Neutrophil (primary cell): Measurements from ENCODE around the gene TNNT2.

Experiments
- H3K27ac ChIP-seq: fragments of 200-600 bp; sonication (generic); 2 replicates; pipeline ENCODE4 v1.5.1; 2016; ENCODE audit warnings: mild to moderate bottlenecking, moderate library complexity
- H3K27me3 ChIP-seq: fragments of 200-600 bp; sonication (generic); 2 replicates; pipeline ENCODE4 v1.6.0; 2016; ENCODE audit warnings: mild to moderate bottlenecking
- H3K36me3 ChIP-seq: fragments of 200-600 bp; sonication (generic); 2 replicates; pipeline ENCODE4 v1.5.1; 2017
- H3K4me1 ChIP-seq, 2 experiments: fragments of 200-600 bp in 1 of 2; sonication (generic) in 1 of 2; 1 replicate in 1 of 2; 2 replicates in 1 of 2; pipeline versions ENCODE4 v1.5.1 to v1.6.1; 2013 to 2016; ENCODE audit warnings: low read depth in 1 of 2, low read length in 1 of 2, mild to moderate bottlenecking in 1 of 2, moderate library complexity in 1 of 2; ENCODE audit not compliant: control insufficient read depth in 1 of 2, insufficient read depth in 1 of 2
- H3K4me3 ChIP-seq, 2 experiments: fragments of 200-600 bp in 1 of 2; sonication (generic) in 1 of 2; 1 replicate in 1 of 2; 2 replicates in 1 of 2; pipeline ENCODE4 v1.5.1; 2013 to 2016; ENCODE audit warnings: low read depth in 1 of 2, low read length in 1 of 2, mild to moderate bottlenecking in 1 of 2, moderate library complexity in 1 of 2
- H3K9me3 ChIP-seq: fragments of 200-600 bp; sonication (generic); 2 replicates; pipeline ENCODE4 v1.5.1; 2016
- CTCF ChIP-seq: fragments of 200-600 bp; sonication (generic); IDR thresholded peaks from 2 replicates; pipeline ENCODE4 v1.5.1; 2016; ENCODE audit warnings: antibody characterized with exemption

TNNT2 gene

DNA sequence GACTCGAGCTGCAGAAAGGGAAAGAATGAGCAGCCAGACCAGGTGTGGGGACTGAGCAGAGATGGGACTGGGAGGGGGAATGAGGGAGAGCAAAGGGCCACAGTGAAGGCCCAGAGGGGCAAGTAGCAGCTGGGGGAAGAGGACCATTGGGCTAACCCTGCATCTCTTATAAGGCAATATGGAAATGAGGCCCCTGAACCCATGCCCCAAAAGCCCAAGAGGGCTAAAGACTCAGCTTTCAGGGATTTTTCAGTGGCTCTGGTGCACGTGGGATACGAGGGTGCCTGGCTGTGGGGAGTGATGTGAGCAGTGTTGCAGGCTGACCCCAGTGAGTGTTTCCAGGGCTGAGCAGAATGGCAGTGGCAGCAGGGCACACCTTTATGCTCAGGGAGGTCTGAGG lies 44.5 kb upstream of the TNNT2 start:
- no peaks in the 10 kb centered on the region for H3K4me1 ChIP-seq
- no peaks in the 10 kb centered on the region for H3K36me3 ChIP-seq
- peaks cover 11% of the 10 kb centered on the region for H3K27me3 ChIP-seq
- H3K27ac ChIP-seq, result no peak overlapping the region
- no peak for TF ChIP-seq CTCF
- no peak overlapping the region for H3K4me3 ChIP-seq
- no peaks in the 10 kb centered on the region for H3K9me3 ChIP-seq

DNA sequence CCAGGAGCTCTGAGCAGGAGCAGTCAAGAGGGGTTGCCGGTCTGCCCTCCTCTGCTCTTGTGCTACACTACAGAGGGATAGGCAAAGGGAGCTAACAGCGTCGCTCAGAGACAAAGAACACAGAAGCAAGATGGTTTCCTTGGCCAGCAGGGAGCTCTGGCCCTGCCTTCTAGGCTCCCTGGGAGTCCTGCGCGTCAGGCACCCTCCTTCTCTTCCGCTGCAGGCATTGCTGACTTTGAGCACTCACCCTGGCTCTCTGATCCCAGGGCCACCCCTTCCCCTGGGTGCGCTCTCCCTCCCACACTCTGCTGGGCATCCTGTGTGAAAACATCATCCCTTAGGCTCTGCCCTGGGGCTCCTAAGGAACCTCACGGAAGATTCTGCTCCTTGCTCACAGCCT lies 43.6 kb upstream of the TNNT2 start:
- Histone ChIP-seq H3K27me3 (peaks cover 14% of the 10 kb centered on the region), H3K4me3 (no peak overlapping the region), H3K9me3 (no peaks in the 10 kb centered on the region), H3K36me3 (no peaks in the 10 kb centered on the region), H3K4me1 (no peaks in the 10 kb centered on the region), H3K27ac (no peak overlapping the region)
- no peak for TF ChIP-seq CTCF

DNA sequence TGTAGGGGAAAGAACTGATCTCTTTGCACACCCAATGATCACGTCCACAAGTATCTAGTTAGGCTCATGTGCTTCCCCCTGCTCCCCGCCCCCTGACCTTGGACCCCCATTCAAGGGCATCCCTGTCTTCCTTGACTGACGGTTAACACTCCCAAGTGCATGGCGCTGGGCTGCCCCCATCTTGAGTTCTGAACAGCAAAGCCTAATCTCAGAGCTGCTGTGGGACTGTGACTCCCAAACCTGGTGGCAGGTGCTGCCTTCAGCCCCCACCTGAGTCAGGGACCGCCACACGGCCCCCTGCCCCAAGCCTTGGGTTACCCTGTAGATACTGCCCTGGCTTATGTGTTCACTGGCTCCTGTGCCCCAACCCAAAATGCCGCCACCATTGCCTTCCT lies 43.1 kb upstream of the TNNT2 start:
- no peak for TF ChIP-seq CTCF
- no peaks in the 10 kb centered on the region for H3K9me3 ChIP-seq
- H3K4me1 ChIP-seq, result no peaks in the 10 kb centered on the region
- no peak overlapping the region for H3K27ac ChIP-seq
- H3K27me3 ChIP-seq, result peaks cover 13% of the 10 kb centered on the region
- no peak overlapping the region for H3K4me3 ChIP-seq
- no peaks in the 10 kb centered on the region for H3K36me3 ChIP-seq

DNA sequence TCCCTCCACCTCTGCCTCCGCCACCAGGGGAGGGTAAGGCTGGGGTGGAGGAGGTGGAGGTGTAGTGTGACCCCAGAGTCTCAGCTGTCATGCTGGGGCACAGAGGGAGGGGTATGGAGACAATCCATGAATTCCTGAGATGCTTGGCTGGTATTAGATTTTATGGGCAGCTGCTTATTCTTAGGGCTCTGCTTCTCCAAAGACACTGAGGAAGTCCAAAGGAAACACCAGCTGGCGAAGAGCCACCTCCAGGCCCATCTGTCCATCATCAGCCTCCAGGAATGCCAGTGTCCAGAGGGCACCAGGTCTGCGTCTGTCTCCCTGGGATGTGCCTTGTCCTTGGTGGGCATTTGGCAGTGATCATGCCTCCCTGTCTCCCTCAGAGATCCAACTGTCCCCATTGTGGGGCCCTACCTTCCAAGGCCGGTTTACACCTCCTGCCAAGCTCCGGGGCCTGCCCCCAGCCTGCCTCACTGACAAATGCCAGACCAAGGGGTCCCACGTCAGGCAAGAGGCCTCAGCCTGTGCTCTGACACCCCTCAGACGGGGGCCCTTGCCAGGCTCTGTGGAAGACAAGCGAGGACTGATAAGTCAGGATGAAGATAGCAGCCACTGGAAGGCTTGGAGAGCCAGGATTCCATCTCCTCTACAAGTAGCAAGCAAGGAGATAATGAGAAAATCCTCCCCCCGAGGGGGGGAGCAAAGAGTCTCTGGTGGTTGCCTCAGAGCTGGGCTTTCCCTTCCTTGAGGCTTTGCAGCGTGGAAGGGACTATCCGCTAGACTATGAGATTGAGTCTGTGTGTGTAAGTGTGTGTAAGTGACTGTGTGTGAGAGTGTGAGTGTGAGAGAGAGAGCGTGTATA lies 42.5 kb upstream of the TNNT2 start:
- TF ChIP-seq CTCF, result no peak

DNA sequence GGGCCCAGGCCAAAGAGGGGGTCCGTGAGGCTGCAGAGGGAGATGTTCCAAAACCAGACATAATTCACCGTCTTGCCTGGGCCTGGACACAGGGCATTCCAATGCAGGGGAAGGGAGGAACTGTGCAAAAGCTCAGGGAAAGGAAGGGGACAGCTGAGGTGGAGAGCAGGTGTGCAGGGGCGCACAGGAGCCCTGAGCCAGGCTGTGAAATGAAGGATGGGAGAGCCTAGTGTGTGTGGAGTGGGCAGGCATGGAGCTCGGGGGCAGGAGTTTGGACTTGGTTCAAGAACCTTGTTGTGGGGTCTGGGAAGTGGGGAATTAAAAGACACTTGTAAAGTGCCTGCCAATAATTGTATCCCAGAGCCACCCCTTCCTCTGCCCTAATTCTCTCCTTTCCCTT lies 41.8 kb upstream of the TNNT2 start:
- H3K36me3 ChIP-seq, result no peaks in the 10 kb centered on the region
- H3K9me3 ChIP-seq, result no peaks in the 10 kb centered on the region
- H3K4me3 ChIP-seq, result no peak overlapping the region
- TF ChIP-seq CTCF, result no peak
- peaks cover 13% of the 10 kb centered on the region for H3K27me3 ChIP-seq
- H3K4me1 ChIP-seq, result no peaks in the 10 kb centered on the region
- H3K27ac ChIP-seq, result no peak overlapping the region

More for the DNA sequence above, 42.5 kb upstream of the TNNT2 start:
- Histone ChIP-seq H3K27ac (no peak overlapping the region), H3K4me3 (no peak overlapping the region), H3K27me3 (peaks cover 13% of the 10 kb centered on the region), H3K36me3 (no peaks in the 10 kb centered on the region), H3K9me3 (no peaks in the 10 kb centered on the region), H3K4me1 (no peaks in the 10 kb centered on the region)
